H1 (cell line): Measurements from ENCODE around the gene ZNF367. TPM values are rescaled to one million over a fixed set of nuclear protein-coding genes. Genes with fewer than 3 reads are reported as not detected.

Experiments used
- CTCF ChIA-PET: fragments of 300-600 bp; sonication (Branson Sonifier 250); formaldehyde crosslinking; loops from one replicate; lab custom pipeline; 2021; ENCODE audit not compliant: partially characterized antibody; lab: Charles Lee
- POLR2A ChIA-PET: fragments of 300-600 bp; sonication (Branson Sonifier 250); formaldehyde crosslinking; loops from one replicate; lab custom pipeline; 2021; ENCODE audit warnings: inconsistent platforms; ENCODE audit not compliant: partially characterized antibody; lab: Charles Lee
- DNase-seq, 2 experiments: peaks; one replicate each; pipeline versions ENCODE4 v3.0.0 to v3.0.0-alpha.2; 2010 to 2022; ENCODE audit warnings: low spot score in 2 of 2, low read depth in 1 of 2, mixed read lengths in 1 of 2
- FAIRE-seq: peaks from 2 replicates; lab custom pipeline; 2011; peaks lifted over from hg19 to GRCh38; lab: Jason Lieb, UNC
- H2AFZ ChIP-seq: 2 replicates; pipeline ENCODE4 v1.8.1; 2012; ENCODE audit warnings: low read length, inconsistent platforms
- H2AK5ac ChIP-seq: 2 replicates; pipeline ENCODE4 v1.6.1; 2013; ENCODE audit warnings: low read depth, low read length
- H2BK120ac ChIP-seq: replicated peaks from 2 replicates; pipeline ENCODE3; 2013; ENCODE audit warnings: low read depth, low read length, inconsistent platforms
- H2BK12ac ChIP-seq: 2 replicates; pipeline ENCODE4 v1.6.1; 2013; ENCODE audit warnings: low read depth, low read length
- H2BK15ac ChIP-seq: 2 replicates; pipeline ENCODE4 v1.6.1; 2013; ENCODE audit warnings: low read length
- H2BK20ac ChIP-seq: 2 replicates; pipeline ENCODE4 v1.6.1; 2013; ENCODE audit warnings: low read length
- H2BK5ac ChIP-seq: 2 replicates; pipeline ENCODE4 v1.6.1; 2013; ENCODE audit warnings: low read depth, low read length
- H3K14ac ChIP-seq: 2 replicates; pipeline ENCODE4 v1.6.1; 2013; ENCODE audit warnings: inconsistent platforms; ENCODE audit not compliant: insufficient read length
- H3K18ac ChIP-seq: 2 replicates; pipeline ENCODE4 v1.6.1; 2013; ENCODE audit warnings: low read length; ENCODE audit errors: extremely low read depth
- H3K23ac ChIP-seq: 2 replicates; pipeline ENCODE4 v1.6.1; 2013; ENCODE audit warnings: inconsistent platforms; ENCODE audit not compliant: insufficient read length
- H3K23me2 ChIP-seq: 2 replicates; pipeline ENCODE4 v1.6.1; 2013; ENCODE audit warnings: low read depth, low read length
- H3K27ac ChIP-seq: 2 replicates; pipeline ENCODE4 v1.6.1; 2011; ENCODE audit warnings: low read depth, low read length, inconsistent platforms
- H3K27me3 ChIP-seq, 4 experiments: replicated peaks in 1 of 4; 1 replicate in 1 of 4; 2 replicates in 3 of 4; pipeline versions ENCODE4 v1.6.1 to v1.8.1; 2011 to 2013; ENCODE audit warnings: low read length in 3 of 4, mild to moderate bottlenecking in 3 of 4, inconsistent platforms in 2 of 4, mixed read lengths in 2 of 4, moderate library complexity in 1 of 4; ENCODE audit not compliant: control insufficient read depth in 3 of 4, insufficient read depth in 3 of 4; ENCODE audit errors: extremely low read depth in 1 of 4
- H3K36me3 ChIP-seq, 4 experiments: 2 replicates each; pipeline versions ENCODE4 v1.6.1 to v1.8.1; 2011 to 2013; ENCODE audit warnings: mild to moderate bottlenecking in 4 of 4, low read length in 3 of 4, moderate library complexity in 2 of 4, control low read depth in 1 of 4, inconsistent platforms in 1 of 4; ENCODE audit not compliant: insufficient read depth in 4 of 4, control insufficient read depth in 2 of 4
- H3K4ac ChIP-seq: replicated peaks from 2 replicates; pipeline ENCODE3; 2013; ENCODE audit warnings: low read length, low read depth, mixed read lengths, inconsistent platforms; ENCODE audit not compliant: insufficient read length
- H3K4me1 ChIP-seq, 4 experiments: replicated peaks in 1 of 4; 1 replicate in 1 of 4; 2 replicates in 3 of 4; pipeline versions ENCODE4 v1.6.1 to v1.8.1; 2011 to 2013; ENCODE audit warnings: low read length in 3 of 4, inconsistent platforms in 2 of 4, mixed read lengths in 1 of 4; ENCODE audit not compliant: insufficient read depth in 4 of 4, control insufficient read depth in 3 of 4
- H3K4me2 ChIP-seq, 2 experiments: 2 replicates each; pipeline versions ENCODE4 v1.6.1 to v1.8.1; 2011 to 2013; ENCODE audit warnings: low read depth in 2 of 2, low read length in 2 of 2, control low read depth in 1 of 2, inconsistent platforms in 1 of 2, mild to moderate bottlenecking in 1 of 2; ENCODE audit not compliant: insufficient read depth in 1 of 2
- H3K4me3 ChIP-seq, 4 experiments: fragments of 200-600, 300-600 bp in 1 of 4; sonication (generic), shearing (Covaris generic), sonication (Bioruptor Twin) in 1 of 4; 2 replicates each; pipeline versions ENCODE4 v1.5.1 to v1.8.1; 2011 to 2016; ENCODE audit warnings: low read length in 4 of 4, low read depth in 3 of 4, control low read depth in 2 of 4, inconsistent platforms in 2 of 4, mild to moderate bottlenecking in 2 of 4, mixed read lengths in 1 of 4, moderate library complexity in 1 of 4; ENCODE audit not compliant: insufficient read depth in 2 of 4; ENCODE audit errors: extremely low read depth in 1 of 4
- H3K56ac ChIP-seq: replicated peaks from 2 replicates; pipeline ENCODE3; 2013; ENCODE audit warnings: low read depth, mild to moderate bottlenecking, mixed read lengths, low read length, inconsistent platforms; ENCODE audit not compliant: insufficient read length
- H3K79me1 ChIP-seq: 2 replicates; pipeline ENCODE4 v1.6.1; 2013; ENCODE audit warnings: low read depth, low read length, control low read depth
- H3K79me2 ChIP-seq, 2 experiments: 2 replicates each; pipeline versions ENCODE4 v1.6.1 to v1.8.1; 2012 to 2013; ENCODE audit warnings: low read length in 2 of 2, mild to moderate bottlenecking in 2 of 2, inconsistent platforms in 1 of 2; ENCODE audit not compliant: insufficient read depth in 2 of 2, control insufficient read depth in 1 of 2
- H3K9ac ChIP-seq, 4 experiments: replicated peaks in 1 of 4; 1 replicate in 1 of 4; 2 replicates in 3 of 4; pipeline versions ENCODE4 v1.6.1 to v1.8.1; 2011 to 2013; ENCODE audit warnings: low read depth in 3 of 4, low read length in 3 of 4, control low read depth in 2 of 4, mild to moderate bottlenecking in 2 of 4, moderate library complexity in 2 of 4, inconsistent platforms in 1 of 4; ENCODE audit errors: extremely low read depth in 1 of 4
- H3K9me3 ChIP-seq, 2 experiments: 2 replicates each; pipeline versions ENCODE4 v1.6.1 to v1.8.1; 2012 to 2013; ENCODE audit warnings: mild to moderate bottlenecking in 2 of 2, moderate library complexity in 2 of 2, control low read depth in 1 of 2, inconsistent platforms in 1 of 2, low read depth in 1 of 2, low read length in 1 of 2, mixed read lengths in 1 of 2; ENCODE audit not compliant: insufficient read depth in 2 of 2
- H4K20me1 ChIP-seq, 2 experiments: replicated peaks in 1 of 2; 2 replicates each; pipeline versions ENCODE3 to v1.8.1; 2011 to 2013; ENCODE audit warnings: inconsistent platforms in 2 of 2, low read length in 2 of 2, mild to moderate bottlenecking in 1 of 2; ENCODE audit not compliant: insufficient read depth in 2 of 2, control insufficient read depth in 1 of 2
- H4K5ac ChIP-seq: 2 replicates; pipeline ENCODE4 v1.6.1; 2013; ENCODE audit warnings: low read length, low read depth, mixed read lengths, inconsistent platforms; ENCODE audit not compliant: insufficient read length
- H4K8ac ChIP-seq: 2 replicates; pipeline ENCODE4 v1.8.0; 2013; ENCODE audit warnings: mild to moderate bottlenecking, moderate library complexity, low read length, inconsistent platforms; ENCODE audit not compliant: insufficient read depth; ENCODE audit errors: extremely low read depth
- H4K91ac ChIP-seq: replicated peaks from 2 replicates; pipeline ENCODE3; 2013; ENCODE audit warnings: low read length, mixed read lengths, inconsistent platforms; ENCODE audit not compliant: insufficient read length
- CREB1 ChIP-seq: IDR thresholded peaks from 2 replicates; pipeline ENCODE4 v1.6.1; 2012; ENCODE audit warnings: inconsistent platforms
- CTBP2 ChIP-seq: IDR thresholded peaks from 2 replicates; pipeline ENCODE4 v1.7.0; 2011; ENCODE audit warnings: borderline replicate concordance, mild to moderate bottlenecking, moderate library complexity, mixed read lengths, low read length; ENCODE audit not compliant: insufficient read depth, insufficient read length
- KDM1A ChIP-seq: fragments of 200-600, 300-600 bp; sonication (generic); IDR thresholded peaks from 2 replicates; pipeline ENCODE4 v1.7.1; 2016; ENCODE audit warnings: mild to moderate bottlenecking, low read length, borderline replicate concordance
- KDM4A ChIP-seq: IDR thresholded peaks from one replicate; pipeline ENCODE4 v1.7.1; 2012; ENCODE audit warnings: low read depth, mild to moderate bottlenecking, moderate library complexity, low read length, inconsistent platforms; ENCODE audit not compliant: severe bottlenecking
- NANOG ChIP-seq: IDR thresholded peaks from 2 replicates; pipeline ENCODE4 v1.6.1; 2011; ENCODE audit warnings: low read length, low read depth, mild to moderate bottlenecking, inconsistent platforms; ENCODE audit not compliant: insufficient read depth, poor library complexity, severe bottlenecking
- NRF1 ChIP-seq: IDR thresholded peaks from 2 replicates; pipeline ENCODE4 v1.6.1; 2011; ENCODE audit warnings: mild to moderate bottlenecking, low read depth, low read length, improper control_type of control experiment
- POU5F1 ChIP-seq: IDR thresholded peaks from 2 replicates; pipeline ENCODE4 v1.6.1; 2011; ENCODE audit warnings: low read depth, mild to moderate bottlenecking, low read length, moderate library complexity
- SP2 ChIP-seq: IDR thresholded peaks from 2 replicates; pipeline ENCODE4 v1.6.1; 2012; ENCODE audit warnings: mild to moderate bottlenecking, low read length, inconsistent platforms
- SUZ12 ChIP-seq: fragments of 200-600 bp; sonication (generic); IDR thresholded peaks from 2 replicates; pipeline ENCODE4 v1.6.1; 2012; ENCODE audit warnings: mild to moderate bottlenecking, inconsistent platforms, low read length, moderate library complexity, mixed read lengths
- YY1 ChIP-seq: IDR thresholded peaks from 2 replicates; pipeline ENCODE4 v1.6.1; 2011; ENCODE audit warnings: low read depth, mild to moderate bottlenecking, low read length
- ZNF274 ChIP-seq: IDR thresholded peaks from 2 replicates; pipeline ENCODE4 v1.7.0; 2012; ENCODE audit warnings: low read length, borderline replicate concordance; ENCODE audit errors: extremely low read depth
- WGBS, 2 experiments: shearing (Covaris generic) in 1 of 2; methylation state at CpG; one replicate each; pipeline versions ENCODE4 v1.1.6 to v1.1.7; 2013 to 2015; ENCODE audit warnings: low lambda C conversion rate in 2 of 2, mixed read lengths in 2 of 2, inconsistent platforms in 1 of 2, low coverage in 1 of 2, missing lambda C conversion rate in 1 of 2; ENCODE audit not compliant: insufficient replicate concordance in 2 of 2, insufficient coverage in 1 of 2, insufficient read length in 1 of 2; ENCODE audit errors: extremely low coverage in 1 of 2, missing lambda C conversion rate in 1 of 2; 5-methylcytosine and 5-hydroxymethylcytosine counted together
- polyA plus RNA-seq, 7 experiments: library from polyadenylated mRNA; depleted of rRNA in 3 of 7; stranded (reverse) in 5 of 7; unstranded in 2 of 7; fragments of >200 nt in 5 of 7; fragments of 200-250 nt in 2 of 7; gene quantifications; 1 replicate in 5 of 7; 2 replicates in 1 of 7; 4 replicates in 1 of 7; pipeline versions ENCODE4 v1.2.1 to v1.2.3, GENCODE V29; 2011 to 2013; ENCODE audit warnings: missing spikeins in 2 of 7, mixed read lengths in 2 of 7
- total RNA-seq: library from RNA; stranded (reverse); fragmentation: NEBNext Ultra II Directional; extraction: Animal tissue kit (Norgen Biotek cat#: 25700); gene quantifications from 2 replicates; pipeline ENCODE4 v1.2.1, GENCODE V29; 2021
- TF ChIP-seq, protein P1 (sequence below): IDR thresholded peaks from 2 replicates; pipeline ENCODE4 v1.6.1; 2012; ENCODE audit warnings: low read length, inconsistent platforms

The ZNF367 gene
- total and polyA plus RNA-seq, 2 of the 8 experiments (the other 6 are each of a cell fraction or from before 2014, with no cell fraction given): 2.2 to 8.2 TPM

DNA sequence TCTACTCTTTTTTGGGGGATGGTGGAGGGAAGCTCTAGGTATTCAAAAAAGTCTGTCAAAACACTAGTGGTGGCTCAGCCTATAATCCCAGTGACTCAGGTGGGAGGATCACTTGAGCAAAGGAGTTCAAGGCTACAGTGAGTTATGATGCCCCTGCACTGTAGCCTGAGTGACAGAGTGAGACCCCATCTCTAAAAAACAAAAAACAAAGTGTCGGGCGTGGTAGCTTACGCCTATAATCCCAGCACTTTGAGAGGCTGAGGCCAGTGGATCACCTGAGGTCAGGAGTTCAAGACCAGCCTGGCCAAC lies 18.9 kb downstream of the ZNF367 start:
- no peak overlapping the region for H4K5ac ChIP-seq
- H4K20me1 ChIP-seq: peaks cover 0 to 4% of the 10 kb centered on the region in 2 experiments
- no peak overlapping the region for H3K56ac ChIP-seq
- H2BK12ac ChIP-seq: no peak overlapping the region
- peaks cover 0 to 54% of the 10 kb centered on the region in 2 experiments; a peak in 2 of 4 replicates for H3K79me2 ChIP-seq
- 86% methylated on average over 3 of the region's 3 CpGs; no CpG with 5 or more reads in 1 of the 2 experiments for WGBS, 2 experiments
- H3K9me3 ChIP-seq: peaks cover 0 to 5% of the 10 kb centered on the region in 2 experiments; a peak in 1 of 4 replicates
- ChIA-PET CTCF (interaction anchor here (1.2 to 2.0 kb wide), 2 partner anchors 14 to 42 kb away, joined by 5 to 6 read pairs; no protein-coding TSS in a partner anchor), POLR2A (interaction anchor here (1.0 to 1.3 kb wide), 4 partner anchors 8 to 17 kb away, joined by 3 to 4 read pairs (median 3); no protein-coding TSS in a partner anchor)
- 0 out of 4 replicates have a peak overlapping the region, but pooled peaks of 1 of the 2 experiments have one; percentile 6 for H3K4me2 ChIP-seq
- H3K23ac ChIP-seq: no peak overlapping the region
- no peak overlapping the region for H3K14ac ChIP-seq
- no peak overlapping the region for H2AK5ac ChIP-seq
- FAIRE-seq (no peak), DNase-seq (no peak)
- no peak overlapping the region for H4K91ac ChIP-seq
- no peak overlapping the region for H3K4me3 ChIP-seq
- no peaks in the 10 kb centered on the region for H3K23me2 ChIP-seq
- no peak overlapping the region for H3K4ac ChIP-seq
- no peak overlapping the region for H4K8ac ChIP-seq
- H2AFZ ChIP-seq: no peak overlapping the region
- no peak overlapping the region for H2BK15ac ChIP-seq
- H3K4me1 ChIP-seq: peaks cover 5 to 21% (median 14%) of the 10 kb centered on the region in 4 experiments
- no peak overlapping the region for H3K9ac ChIP-seq
- H3K27me3 ChIP-seq: no peaks in the 10 kb centered on the region
- H3K36me3 ChIP-seq: peaks cover 0 to 3% (median 0%) of the 10 kb centered on the region in 4 experiments; a peak in 1 of 8 replicates
- no peak overlapping the region for H2BK120ac ChIP-seq
- no peaks in the 10 kb centered on the region for H3K79me1 ChIP-seq
- peak overlapping the region; percentile 34; the same call in 1 of the 2 replicates for H3K27ac ChIP-seq
- no peak overlapping the region for H2BK5ac ChIP-seq
- H3K18ac ChIP-seq: no peak overlapping the region
- H2BK20ac ChIP-seq: no peak overlapping the region
- TF ChIP-seq NRF1 (no peak), KDM4A (no peak), NANOG (no peak), SUZ12 (no peak), CTBP2 (no peak), CREB1 (no peak), KDM1A (no peak), SP2 (no peak), YY1 (no peak), ZNF274 (no peak), POU5F1 (no peak)
- TF ChIP-seq, protein P1, sequence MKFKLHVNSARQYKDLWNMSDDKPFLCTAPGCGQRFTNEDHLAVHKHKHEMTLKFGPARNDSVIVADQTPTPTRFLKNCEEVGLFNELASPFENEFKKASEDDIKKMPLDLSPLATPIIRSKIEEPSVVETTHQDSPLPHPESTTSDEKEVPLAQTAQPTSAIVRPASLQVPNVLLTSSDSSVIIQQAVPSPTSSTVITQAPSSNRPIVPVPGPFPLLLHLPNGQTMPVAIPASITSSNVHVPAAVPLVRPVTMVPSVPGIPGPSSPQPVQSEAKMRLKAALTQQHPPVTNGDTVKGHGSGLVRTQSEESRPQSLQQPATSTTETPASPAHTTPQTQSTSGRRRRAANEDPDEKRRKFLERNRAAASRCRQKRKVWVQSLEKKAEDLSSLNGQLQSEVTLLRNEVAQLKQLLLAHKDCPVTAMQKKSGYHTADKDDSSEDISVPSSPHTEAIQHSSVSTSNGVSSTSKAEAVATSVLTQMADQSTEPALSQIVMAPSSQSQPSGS: no peak
